HEK293 (cell line): Measurements from ENCODE around the gene TAOK3.

Experiments
- CTCF ChIA-PET: fragments of 350-600 bp; formaldehyde crosslinking; extraction: SDS; loops from one replicate; lab custom pipeline; 2021; ENCODE audit warnings: antibody characterized with exemption; lab: Yijun Ruan, JAX
- POLR2A ChIA-PET: fragments of 300-600 bp; formaldehyde crosslinking; extraction: SDS; loops from one replicate; lab custom pipeline; 2020; ENCODE audit warnings: antibody characterized with exemption, inconsistent platforms; lab: Yijun Ruan, JAX
- H3K27ac ChIP-seq: fragments of 200-500 bp; sonication (Bioruptor generic); 2 replicates; pipeline ENCODE4 v1.5.1; 2014; ENCODE audit warnings: low read depth, low read length, control low read depth, inconsistent platforms; ENCODE audit errors: extremely low read depth
- H3K36me3 ChIP-seq, 2 experiments: fragments of 200-500 bp in 1 of 2; sonication (Bioruptor generic) in 1 of 2; 1 replicate in 1 of 2; 2 replicates in 1 of 2; pipeline ENCODE4 v1.5.1; 2014 to 2017; ENCODE audit warnings: inconsistent platforms in 2 of 2, low read length in 2 of 2; ENCODE audit not compliant: control insufficient read depth in 2 of 2, insufficient read depth in 1 of 2
- H3K4me1 ChIP-seq: fragments of 200-500 bp; sonication (Bioruptor generic); 2 replicates; pipeline ENCODE4 v1.5.1; 2014; ENCODE audit warnings: mild to moderate bottlenecking, low read length, inconsistent platforms; ENCODE audit not compliant: control insufficient read depth, insufficient read depth
- H3K4me3 ChIP-seq: 2 replicates; pipeline ENCODE4 v1.5.1; 2011; ENCODE audit warnings: low read depth, mild to moderate bottlenecking, control low read depth, low read length, moderate library complexity
- H3K9me3 ChIP-seq: fragments of 200-500 bp; sonication (Bioruptor generic); 2 replicates; pipeline ENCODE4 v1.5.1; 2014; ENCODE audit warnings: low read depth, low read length, inconsistent platforms; ENCODE audit not compliant: control insufficient read depth, insufficient read depth
- ATF2 ChIP-seq: fragments of 450-650 bp; formaldehyde crosslinking; IDR thresholded peaks from 2 replicates; pipeline ENCODE4 v1.5.1; 2016; ENCODE audit warnings: missing biosample characterization, missing genetic modification characterization, low read depth
- ELK4 ChIP-seq: IDR thresholded peaks from 2 replicates; pipeline ENCODE4 v1.6.1; 2011; ENCODE audit warnings: mild to moderate bottlenecking, low read depth, low read length, borderline replicate concordance
- FEZF1 ChIP-seq: fragments of 450-650 bp; formaldehyde crosslinking; IDR thresholded peaks from 2 replicates; pipeline ENCODE4 v1.5.1; 2016; ENCODE audit warnings: missing biosample characterization, missing genetic modification characterization
- PATZ1 ChIP-seq: fragments of 450-650 bp; formaldehyde crosslinking; IDR thresholded peaks from 2 replicates; pipeline ENCODE4 v1.5.1; 2016; ENCODE audit warnings: missing biosample characterization, missing genetic modification characterization
- ZBTB44 ChIP-seq: fragments of 450-650 bp; IDR thresholded peaks from 2 replicates; pipeline ENCODE4 v1.5.1; 2018; ENCODE audit warnings: missing biosample characterization, mild to moderate bottlenecking, missing genetic modification characterization
- ZBTB6 ChIP-seq: fragments of 450-650 bp; formaldehyde crosslinking; IDR thresholded peaks from 2 replicates; pipeline ENCODE4 v1.5.1; 2017; ENCODE audit warnings: missing biosample characterization, missing genetic modification characterization
- ZEB2 ChIP-seq: fragments of 450-650 bp; formaldehyde crosslinking; IDR thresholded peaks from 2 replicates; pipeline ENCODE4 v1.5.1; 2016; ENCODE audit warnings: missing biosample characterization, missing genetic modification characterization
- ZFP69B ChIP-seq: fragments of 450-650 bp; formaldehyde crosslinking; IDR thresholded peaks from 2 replicates; pipeline ENCODE4 v1.5.1; 2016; ENCODE audit warnings: missing biosample characterization, missing genetic modification characterization
- ZNF148 ChIP-seq: fragments of 450-650 bp; formaldehyde crosslinking; IDR thresholded peaks from 2 replicates; pipeline ENCODE4 v1.5.0; 2017; ENCODE audit warnings: missing biosample characterization, missing genetic modification characterization, borderline replicate concordance
- ZNF169 ChIP-seq: fragments of 450-650 bp; formaldehyde crosslinking; IDR thresholded peaks from 2 replicates; pipeline ENCODE4 v1.5.1; 2016; ENCODE audit warnings: missing biosample characterization, missing genetic modification characterization
- ZNF19 ChIP-seq: fragments of 450-650 bp; formaldehyde crosslinking; IDR thresholded peaks from 2 replicates; pipeline ENCODE4; 2016; ENCODE audit warnings: missing biosample characterization, missing genetic modification characterization, low read depth
- ZNF280D ChIP-seq: fragments of 450-650 bp; formaldehyde crosslinking; IDR thresholded peaks from 2 replicates; pipeline ENCODE4 v1.5.1; 2016; ENCODE audit warnings: missing biosample characterization, missing genetic modification characterization
- ZNF521 ChIP-seq: fragments of 450-650 bp; formaldehyde crosslinking; IDR thresholded peaks from 2 replicates; pipeline ENCODE4 v1.5.1; 2017; ENCODE audit warnings: missing biosample characterization, mild to moderate bottlenecking, missing genetic modification characterization
- ZNF555 ChIP-seq: fragments of 450-650 bp; formaldehyde crosslinking; conservative IDR thresholded peaks from 2 replicates; pipeline ENCODE4 v1.5.1; 2017; ENCODE audit warnings: missing biosample characterization, mild to moderate bottlenecking, missing genetic modification characterization, inconsistent platforms
- ZNF585B ChIP-seq: fragments of 450-650 bp; formaldehyde crosslinking; IDR thresholded peaks from 2 replicates; pipeline ENCODE4 v1.5.1; 2016; ENCODE audit warnings: missing biosample characterization, missing genetic modification characterization
- ZXDB ChIP-seq: fragments of 450-650 bp; formaldehyde crosslinking; IDR thresholded peaks from 2 replicates; pipeline ENCODE4 v1.5.1; 2016; ENCODE audit warnings: missing biosample characterization, missing genetic modification characterization

The TAOK3 gene

GRCh38 chr12:118213452-118213851 lies 159.3 kb downstream of the TAOK3 start:
- CTCF ChIA-PET: interaction anchor here (1.6 kb wide), 1 partner anchor 164 kb away, joined by 13 read pairs; no protein-coding TSS in a partner anchor
- POLR2A ChIA-PET: interaction anchor here (0.5 kb wide), 1 partner anchor 163 kb away, joined by 3 read pairs; the partner anchor contains the start of gene SUDS3
- no peak overlapping the region for H3K27ac ChIP-seq
- H3K9me3 ChIP-seq: no peaks in the 10 kb centered on the region
- no peak for TF ChIP-seq ZNF169 (tag by site-specific recombination)
- TF ChIP-seq ATF2 (tag by site-specific recombination): peak; percentile 53
- H3K4me1 ChIP-seq: no peaks in the 10 kb centered on the region
- H3K36me3 ChIP-seq: no peaks in the 10 kb centered on the region; a peak in 1 of 3 replicates
- H3K4me3 ChIP-seq: no peak overlapping the region

- Histone ChIP-seq H3K27ac (no peak overlapping the region), H3K4me3 (no peak overlapping the region), H3K36me3 (no peaks in the 10 kb centered on the region; a peak in 1 of 3 replicates), H3K4me1 (no peaks in the 10 kb centered on the region), H3K9me3 (no peaks in the 10 kb centered on the region)
- ChIA-PET CTCF (no interaction called here), POLR2A (no interaction called here)
- TF ChIP-seq ZNF521 (tag by site-specific recombination) (no peak), ELK4 (no peak), FEZF1 (tag by site-specific recombination) (no peak), ZBTB44 (tag by site-specific recombination) (no peak), ZNF280D (tag by site-specific recombination) (no peak), ZEB2 (tag by site-specific recombination) (no peak), ZNF555 (tag by site-specific recombination) (no peak), ZNF148 (tag by site-specific recombination) (no peak), ZNF169 (tag by site-specific recombination) (no peak), ZXDB (tag by site-specific recombination) (no peak), ZBTB6 (tag by site-specific recombination) (no peak), ZNF585B (tag by site-specific recombination) (no peak), ZNF19 (tag by site-specific recombination) (no peak), PATZ1 (tag by site-specific recombination) (no peak), ZFP69B (tag by site-specific recombination) (no peak)
Observed at GRCh38 chr12:118212606-118213005, 160.1 kb downstream of the TAOK3 start.
